HepG2 (cell line): Measurements from ENCODE around the gene FMNL1. TPM values are rescaled to one million over a fixed set of nuclear protein-coding genes. Genes with fewer than 3 reads are reported as not detected.

ENCODE experiments used
- CCAR2 ChIP-seq: fragments of 200-400 bp; formaldehyde crosslinking; optimal IDR thresholded peaks from 2 replicates; pipeline ENCODE3; 2018; ENCODE audit warnings: low read depth, mild to moderate bottlenecking, low read length, moderate library complexity
- FOXO1 ChIP-seq: sonication (generic); formaldehyde crosslinking; IDR thresholded peaks from 2 replicates; pipeline ENCODE4 v1.4.0; 2020; ENCODE audit warnings: missing genetic modification reagents
- GABPA ChIP-seq, 2 experiments: IDR thresholded peaks; 2 replicates each; pipeline ENCODE4 v1.6.1; 2011 to 2016; ENCODE audit warnings: low read depth in 2 of 2, low read length in 1 of 2, missing biosample characterization in 1 of 2, missing genetic modification characterization in 1 of 2
- HES4 ChIP-seq: sonication (generic); formaldehyde crosslinking; IDR thresholded peaks from 2 replicates; pipeline ENCODE4 v1.9.0; 2021; ENCODE audit warnings: mild to moderate bottlenecking, missing genetic modification reagents, borderline replicate concordance
- NFYC ChIP-seq: IDR thresholded peaks from 2 replicates; pipeline ENCODE4 v1.6.1; 2016; ENCODE audit warnings: missing genetic modification reagents, missing compliant biosample characterization
- TAF1 ChIP-seq: sonication (generic); formaldehyde crosslinking; IDR thresholded peaks from 2 replicates; pipeline ENCODE4 v1.4.0; 2020; ENCODE audit warnings: missing genetic modification reagents
- TOE1 ChIP-seq: sonication (generic); formaldehyde crosslinking; IDR thresholded peaks from 2 replicates; pipeline ENCODE4 v1.4.0; 2020; ENCODE audit warnings: mild to moderate bottlenecking, missing genetic modification reagents
- TRIM24 ChIP-seq: sonication (generic); formaldehyde crosslinking; IDR thresholded peaks from 2 replicates; pipeline ENCODE4 v1.8.0; 2022; ENCODE audit warnings: mild to moderate bottlenecking, missing genetic modification reagents
- ZNF10 ChIP-seq: sonication (generic); formaldehyde crosslinking; IDR thresholded peaks from 2 replicates; pipeline ENCODE4 v1.4.0; 2020; ENCODE audit warnings: mild to moderate bottlenecking, low read depth, missing genetic modification reagents, borderline replicate concordance
- ZNF333 ChIP-seq: sonication (generic); formaldehyde crosslinking; IDR thresholded peaks from 2 replicates; pipeline ENCODE4 v1.4.0; 2020; ENCODE audit warnings: mild to moderate bottlenecking, missing genetic modification reagents, borderline replicate concordance
- ZNF614 ChIP-seq: IDR thresholded peaks from 2 replicates; pipeline ENCODE4 v1.6.1; 2018; ENCODE audit warnings: missing biosample characterization, missing genetic modification reagents, inconsistent platforms, borderline replicate concordance
- ZNF724P ChIP-seq: sonication (generic); formaldehyde crosslinking; IDR thresholded peaks from 2 replicates; pipeline ENCODE4 v1.8.0; 2022; ENCODE audit warnings: missing genetic modification reagents, borderline replicate concordance
- ZNF781 ChIP-seq: sonication (generic); formaldehyde crosslinking; IDR thresholded peaks from 2 replicates; pipeline ENCODE4 v1.5.1; 2020; ENCODE audit warnings: borderline replicate concordance, mild to moderate bottlenecking, missing genetic modification reagents; ENCODE audit errors: not compliant biosample characterization
- ZNF792 ChIP-seq: IDR thresholded peaks from 2 replicates; pipeline ENCODE4 v1.6.1; 2016
- polyA plus RNA-seq, 8 experiments: library from polyadenylated mRNA; depleted of rRNA in 3 of 8; stranded (reverse) in 7 of 8; unstranded in 1 of 8; fragments of >200 nt; fragmentation: Illumina TruSeq in 4 of 8; extraction: Trizol in 4 of 8; gene quantifications; 2 replicates each; pipeline versions ENCODE4 v1.2.1 to v1.2.3, GENCODE V29; 2011 to 2016; ENCODE audit warnings: low read depth in 4 of 8, missing spikeins in 1 of 8, mixed read lengths in 1 of 8; ENCODE audit not compliant: insufficient read depth in 1 of 8
- total RNA-seq, 5 experiments: library from RNA; depleted of rRNA; stranded (reverse); fragments of >200 nt; fragmentation: Illumina TruSeq; extraction: Trizol; gene quantifications; 2 replicates each; pipeline ENCODE4 v1.2.3, GENCODE V29; 2016; ENCODE audit warnings: low read depth in 1 of 5
- TF ChIP-seq, protein P1 (sequence below): IDR thresholded peaks from 2 replicates; pipeline ENCODE4 v1.6.1; 2016; ENCODE audit warnings: missing compliant biosample characterization, missing genetic modification reagents, borderline replicate concordance
- TF ChIP-seq, protein P2 (sequence below): sonication (generic); formaldehyde crosslinking; IDR thresholded peaks from 2 replicates; pipeline ENCODE4 v1.4.0; 2020; ENCODE audit warnings: missing genetic modification reagents
- TF ChIP-seq, protein P3 (sequence below): sonication (generic); formaldehyde crosslinking; IDR thresholded peaks from 2 replicates; pipeline ENCODE4 v1.8.0; 2022; ENCODE audit warnings: mild to moderate bottlenecking, missing genetic modification reagents, borderline replicate concordance
- TF ChIP-seq, protein P4 (sequence below), 2 experiments: sonication (generic) in 1 of 2; formaldehyde crosslinking in 1 of 2; IDR thresholded peaks; 2 replicates each; pipeline versions ENCODE4 v1.5.1 to v1.6.1; 2011 to 2020; ENCODE audit warnings: borderline replicate concordance in 1 of 2, low read depth in 1 of 2, low read length in 1 of 2, mild to moderate bottlenecking in 1 of 2, missing genetic modification reagents in 1 of 2, moderate library complexity in 1 of 2
- TF ChIP-seq, protein P5 (sequence below): sonication (generic); formaldehyde crosslinking; IDR thresholded peaks from 2 replicates; pipeline ENCODE4 v1.4.0; 2020; ENCODE audit warnings: missing genetic modification reagents

FMNL1 gene
- total and polyA plus RNA-seq, 2 of the 13 experiments (the other 11 are each of a cell fraction or from before 2014, with no cell fraction given): 0.53 to 0.70 TPM

DNA sequence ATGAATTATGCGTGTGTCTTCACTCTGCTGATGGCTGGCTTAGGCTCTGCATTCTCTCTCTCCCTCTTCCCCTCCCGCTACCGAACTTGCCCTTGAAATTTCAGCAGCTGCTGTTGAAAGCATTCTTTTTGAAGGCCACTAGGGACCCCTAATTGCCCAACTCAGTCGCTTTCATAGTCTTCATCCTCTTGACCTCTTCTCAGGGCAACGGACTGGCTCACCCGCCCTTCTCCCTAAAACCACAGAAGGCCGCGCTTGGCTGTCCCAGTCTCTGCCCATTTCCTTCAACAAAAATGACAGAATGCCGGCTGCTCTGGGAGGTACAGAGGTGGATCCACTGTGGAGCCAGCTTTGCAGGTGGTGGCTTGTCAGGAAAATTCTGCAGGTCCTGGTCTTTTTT, 21.0 kb upstream of the FMNL1 start (continued):
- TF ChIP-seq ZNF333 (CRISPR knock-in tag) (no peak), ZNF792 (CRISPR knock-in tag) (peak; percentile 25; the same call in 1 of the 2 replicates), ZNF724P (CRISPR knock-in tag) (no peak), GABPA (IDR thresholded peaks at IDR 0.05; ENCODE audit: low read depth, low read length) (no peak), GABPA (CRISPR knock-in tag; IDR thresholded peaks at IDR 0.05; ENCODE audit: low read depth) (no peak), NFYC (CRISPR knock-in tag) (no peak), TOE1 (0 out of 2 replicates have a peak, but pooled peaks have one; percentile 26), CCAR2 (no peak), ZNF781 (CRISPR knock-in tag) (no peak), TAF1 (CRISPR knock-in tag) (no peak), FOXO1 (CRISPR knock-in tag) (no peak), ZNF614 (CRISPR knock-in tag) (no peak), TRIM24 (CRISPR knock-in tag) (no peak), HES4 (CRISPR knock-in tag) (no peak), ZNF10 (no peak)
- TF ChIP-seq, protein P1, sequence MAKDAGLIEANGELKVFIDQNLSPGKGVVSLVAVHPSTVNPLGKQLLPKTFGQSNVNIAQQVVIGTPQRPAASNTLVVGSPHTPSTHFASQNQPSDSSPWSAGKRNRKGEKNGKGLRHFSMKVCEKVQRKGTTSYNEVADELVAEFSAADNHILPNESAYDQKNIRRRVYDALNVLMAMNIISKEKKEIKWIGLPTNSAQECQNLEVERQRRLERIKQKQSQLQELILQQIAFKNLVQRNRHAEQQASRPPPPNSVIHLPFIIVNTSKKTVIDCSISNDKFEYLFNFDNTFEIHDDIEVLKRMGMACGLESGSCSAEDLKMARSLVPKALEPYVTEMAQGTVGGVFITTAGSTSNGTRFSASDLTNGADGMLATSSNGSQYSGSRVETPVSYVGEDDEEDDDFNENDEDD: no peak
- TF ChIP-seq, protein P2, sequence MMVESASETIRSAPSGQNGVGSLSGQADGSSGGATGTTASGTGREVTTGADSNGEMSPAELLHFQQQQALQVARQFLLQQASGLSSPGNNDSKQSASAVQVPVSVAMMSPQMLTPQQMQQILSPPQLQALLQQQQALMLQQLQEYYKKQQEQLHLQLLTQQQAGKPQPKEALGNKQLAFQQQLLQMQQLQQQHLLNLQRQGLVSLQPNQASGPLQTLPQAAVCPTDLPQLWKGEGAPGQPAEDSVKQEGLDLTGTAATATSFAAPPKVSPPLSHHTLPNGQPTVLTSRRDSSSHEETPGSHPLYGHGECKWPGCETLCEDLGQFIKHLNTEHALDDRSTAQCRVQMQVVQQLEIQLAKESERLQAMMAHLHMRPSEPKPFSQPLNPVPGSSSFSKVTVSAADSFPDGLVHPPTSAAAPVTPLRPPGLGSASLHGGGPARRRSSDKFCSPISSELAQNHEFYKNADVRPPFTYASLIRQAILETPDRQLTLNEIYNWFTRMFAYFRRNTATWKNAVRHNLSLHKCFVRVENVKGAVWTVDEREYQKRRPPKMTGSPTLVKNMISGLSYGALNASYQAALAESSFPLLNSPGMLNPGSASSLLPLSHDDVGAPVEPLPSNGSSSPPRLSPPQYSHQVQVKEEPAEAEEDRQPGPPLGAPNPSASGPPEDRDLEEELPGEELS (CRISPR knock-in tag): no peak
- TF ChIP-seq, protein P3, sequence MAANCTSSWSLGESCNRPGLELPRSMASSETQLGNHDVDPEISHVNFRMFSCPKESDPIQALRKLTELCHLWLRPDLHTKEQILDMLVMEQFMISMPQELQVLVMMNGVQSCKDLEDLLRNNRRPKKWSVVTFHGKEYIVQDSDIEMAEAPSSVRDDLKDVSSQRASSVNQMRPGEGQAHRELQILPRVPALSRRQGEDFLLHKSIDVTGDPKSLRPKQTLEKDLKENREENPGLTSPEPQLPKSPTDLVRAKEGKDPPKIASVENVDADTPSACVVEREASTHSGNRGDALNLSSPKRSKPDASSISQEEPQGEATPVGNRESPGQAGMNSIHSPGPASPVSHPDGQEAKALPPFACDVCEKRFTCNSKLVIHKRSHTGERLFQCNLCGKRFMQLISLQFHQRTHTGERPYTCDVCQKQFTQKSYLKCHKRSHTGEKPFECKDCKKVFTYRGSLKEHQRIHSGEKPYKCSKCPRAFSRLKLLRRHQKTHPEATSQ (CRISPR knock-in tag): no peak
- TF ChIP-seq, protein P4, sequence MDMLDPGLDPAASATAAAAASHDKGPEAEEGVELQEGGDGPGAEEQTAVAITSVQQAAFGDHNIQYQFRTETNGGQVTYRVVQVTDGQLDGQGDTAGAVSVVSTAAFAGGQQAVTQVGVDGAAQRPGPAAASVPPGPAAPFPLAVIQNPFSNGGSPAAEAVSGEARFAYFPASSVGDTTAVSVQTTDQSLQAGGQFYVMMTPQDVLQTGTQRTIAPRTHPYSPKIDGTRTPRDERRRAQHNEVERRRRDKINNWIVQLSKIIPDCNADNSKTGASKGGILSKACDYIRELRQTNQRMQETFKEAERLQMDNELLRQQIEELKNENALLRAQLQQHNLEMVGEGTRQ (IDR thresholded peaks at IDR 0.05; ENCODE audit: low read depth, low read length): no peak
- TF ChIP-seq, protein P4 (CRISPR knock-in tag; IDR thresholded peaks at IDR 0.05; ENCODE audit: borderline replicate concordance): no peak
- TF ChIP-seq, protein P5, sequence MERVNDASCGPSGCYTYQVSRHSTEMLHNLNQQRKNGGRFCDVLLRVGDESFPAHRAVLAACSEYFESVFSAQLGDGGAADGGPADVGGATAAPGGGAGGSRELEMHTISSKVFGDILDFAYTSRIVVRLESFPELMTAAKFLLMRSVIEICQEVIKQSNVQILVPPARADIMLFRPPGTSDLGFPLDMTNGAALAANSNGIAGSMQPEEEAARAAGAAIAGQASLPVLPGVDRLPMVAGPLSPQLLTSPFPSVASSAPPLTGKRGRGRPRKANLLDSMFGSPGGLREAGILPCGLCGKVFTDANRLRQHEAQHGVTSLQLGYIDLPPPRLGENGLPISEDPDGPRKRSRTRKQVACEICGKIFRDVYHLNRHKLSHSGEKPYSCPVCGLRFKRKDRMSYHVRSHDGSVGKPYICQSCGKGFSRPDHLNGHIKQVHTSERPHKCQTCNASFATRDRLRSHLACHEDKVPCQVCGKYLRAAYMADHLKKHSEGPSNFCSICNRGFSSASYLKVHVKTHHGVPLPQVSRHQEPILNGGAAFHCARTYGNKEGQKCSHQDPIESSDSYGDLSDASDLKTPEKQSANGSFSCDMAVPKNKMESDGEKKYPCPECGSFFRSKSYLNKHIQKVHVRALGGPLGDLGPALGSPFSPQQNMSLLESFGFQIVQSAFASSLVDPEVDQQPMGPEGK (CRISPR knock-in tag): peak; percentile 44; the same call in 1 of the 2 replicates
